Transverse colon (tissue), 3 donors: ENCODE data around the gene COMMD7.

ENCODE experiments used
- EP300 ChIP-seq: sonication (generic); formaldehyde crosslinking; IDR thresholded peaks from one replicate; pipeline ENCODE4 v1.6.1; 2017; ENCODE audit warnings: antibody characterized with exemption, low read depth
- TF ChIP-seq, protein P1 (sequence below), 5 experiments: fragments of 200-600 bp in 3 of 5; fragments of 450-650 bp in 2 of 5; sonication (generic) in 3 of 5; IDR thresholded peaks; 1 replicate in 2 of 5; 2 replicates in 3 of 5; pipeline ENCODE4 v1.5.1; 2016 to 2017; ENCODE audit warnings: antibody characterized with exemption in 5 of 5, inconsistent platforms in 3 of 5, mild to moderate bottlenecking in 2 of 5, moderate library complexity in 1 of 5

DNA sequence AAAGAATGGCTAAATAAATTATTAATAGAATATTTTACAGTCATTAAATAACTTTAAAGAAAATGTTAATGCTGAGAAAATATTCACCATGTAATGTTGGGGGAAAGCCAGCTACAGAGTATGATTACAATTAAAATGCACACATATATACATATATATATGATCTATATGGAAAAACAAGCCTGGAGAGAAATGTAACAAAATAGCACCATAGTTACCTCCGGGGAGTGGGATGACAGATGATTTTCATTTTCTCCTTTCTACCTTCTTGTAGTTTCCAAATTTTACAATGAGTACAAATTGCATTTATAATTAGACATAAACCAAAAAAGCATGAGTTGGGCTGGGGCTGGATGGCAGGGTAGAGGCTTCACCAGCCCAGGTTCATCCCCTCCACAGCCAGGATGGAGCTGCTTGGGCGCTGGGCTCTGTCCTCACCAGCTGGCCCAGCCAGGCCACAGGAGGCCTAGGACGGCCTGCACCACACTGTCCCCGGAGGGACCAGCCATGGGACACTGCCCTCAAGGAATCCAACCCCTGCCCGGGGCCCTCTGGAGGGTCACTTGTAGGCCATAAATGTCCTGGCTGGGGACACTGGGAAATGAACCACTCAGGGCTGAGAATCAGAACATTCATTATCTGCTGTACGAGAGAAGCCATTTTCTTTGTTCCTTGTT is 79.8 kb downstream of the COMMD7 start:
- TF ChIP-seq, protein P1, sequence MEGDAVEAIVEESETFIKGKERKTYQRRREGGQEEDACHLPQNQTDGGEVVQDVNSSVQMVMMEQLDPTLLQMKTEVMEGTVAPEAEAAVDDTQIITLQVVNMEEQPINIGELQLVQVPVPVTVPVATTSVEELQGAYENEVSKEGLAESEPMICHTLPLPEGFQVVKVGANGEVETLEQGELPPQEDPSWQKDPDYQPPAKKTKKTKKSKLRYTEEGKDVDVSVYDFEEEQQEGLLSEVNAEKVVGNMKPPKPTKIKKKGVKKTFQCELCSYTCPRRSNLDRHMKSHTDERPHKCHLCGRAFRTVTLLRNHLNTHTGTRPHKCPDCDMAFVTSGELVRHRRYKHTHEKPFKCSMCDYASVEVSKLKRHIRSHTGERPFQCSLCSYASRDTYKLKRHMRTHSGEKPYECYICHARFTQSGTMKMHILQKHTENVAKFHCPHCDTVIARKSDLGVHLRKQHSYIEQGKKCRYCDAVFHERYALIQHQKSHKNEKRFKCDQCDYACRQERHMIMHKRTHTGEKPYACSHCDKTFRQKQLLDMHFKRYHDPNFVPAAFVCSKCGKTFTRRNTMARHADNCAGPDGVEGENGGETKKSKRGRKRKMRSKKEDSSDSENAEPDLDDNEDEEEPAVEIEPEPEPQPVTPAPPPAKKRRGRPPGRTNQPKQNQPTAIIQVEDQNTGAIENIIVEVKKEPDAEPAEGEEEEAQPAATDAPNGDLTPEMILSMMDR (IDR thresholded peaks at IDR 0.05), result no peak
- TF ChIP-seq EP300, result no peak
